Measurements from ENCODE around the gene FZR1. TPM values are rescaled to one million over a fixed set of nuclear protein-coding genes. Genes with fewer than 3 reads are reported as not detected.
"Not testable (repeated sequence)": the region's sequence is repeated elsewhere in the genome, so short reads cannot be mapped to it uniquely, and the experiment has no call there.

Gene FZR1
- total RNA-seq, 1 experiment from 2014 or later = 31.1 TPM

GRCh38 chr19:3504735-3505134 lies 1.4 kb upstream of the FZR1 start:
- DNase-seq = no peak
- H3K36me3 ChIP-seq = peaks cover 5% of the 10 kb centered on the region; the same call in 1 of the 2 replicates
- no peaks in the 10 kb centered on the region for H3K27me3 ChIP-seq
- H3K4me3 ChIP-seq = no peak overlapping the region
- H3K9me3 ChIP-seq = no peaks in the 10 kb centered on the region

GRCh38 chr19:3506384-3507340 lies 551 bp downstream of the FZR1 start:
- DNase-seq = no peak
- no peaks in the 10 kb centered on the region for H3K9me3 ChIP-seq
- H3K27me3 ChIP-seq = no peaks in the 10 kb centered on the region
- peak overlapping the region; percentile 66 for H3K4me3 ChIP-seq
- peaks cover 5% of the 10 kb centered on the region for H3K36me3 ChIP-seq

DNA sequence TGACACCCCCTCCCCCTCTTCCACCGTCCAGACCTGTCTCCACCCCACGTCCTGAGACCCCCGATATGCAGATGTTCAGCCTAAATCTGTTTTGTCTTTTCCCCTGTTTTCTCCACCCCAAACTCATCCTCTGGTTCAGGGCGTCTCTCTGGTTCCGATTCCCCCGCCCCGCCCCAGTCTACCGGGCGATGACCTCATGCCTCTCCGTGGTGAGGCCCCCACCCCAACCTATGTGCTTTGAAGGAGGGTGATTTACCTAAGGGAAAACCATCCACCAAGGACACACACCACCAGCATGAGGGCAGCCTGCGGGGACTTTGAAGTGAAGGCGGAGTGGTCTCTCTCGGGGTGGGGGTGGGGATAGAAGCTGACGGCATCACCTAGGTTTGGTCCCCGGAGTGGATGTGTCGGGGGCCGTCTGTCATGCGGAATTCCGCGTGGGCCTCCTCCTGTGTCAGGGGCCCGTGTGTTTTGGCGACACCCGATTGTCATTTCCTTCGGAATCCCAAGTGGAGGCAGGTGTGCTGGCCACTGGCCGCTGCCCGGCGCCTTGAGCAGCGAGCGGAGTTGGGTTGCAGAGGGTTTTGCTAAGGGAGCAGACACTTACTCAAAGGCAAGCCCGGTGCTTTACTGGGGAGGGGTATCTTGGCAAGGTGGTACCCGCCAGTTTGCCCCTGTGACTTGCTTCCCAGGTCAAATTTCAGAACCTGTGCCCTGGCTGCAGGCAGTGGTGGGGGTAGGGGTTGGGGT lies 1.4 kb downstream of the FZR1 start:
- Histone ChIP-seq H3K36me3 (peaks cover 5% of the 10 kb centered on the region), H3K4me3 (peak overlapping the region; percentile 66), H3K9me3 (no peaks in the 10 kb centered on the region), H3K27me3 (no peaks in the 10 kb centered on the region)
- DNase-seq = no peak

GRCh38 chr19:3508121-3508661 lies 2.1 kb downstream of the FZR1 start:
- H3K4me3 ChIP-seq, DNase-seq, H3K27me3 ChIP-seq, H3K36me3 ChIP-seq, H3K9me3 ChIP-seq: not testable (repeated sequence)

- Histone ChIP-seq H3K9me3 (no peaks in the 10 kb centered on the region), H3K27me3 (no peaks in the 10 kb centered on the region), H3K4me3 (no peak overlapping the region), H3K36me3 (peaks cover 5% of the 10 kb centered on the region)
- no peak for DNase-seq
Observed at GRCh38 chr19:3508771-3509535, 2.8 kb downstream of the FZR1 start.

DNA sequence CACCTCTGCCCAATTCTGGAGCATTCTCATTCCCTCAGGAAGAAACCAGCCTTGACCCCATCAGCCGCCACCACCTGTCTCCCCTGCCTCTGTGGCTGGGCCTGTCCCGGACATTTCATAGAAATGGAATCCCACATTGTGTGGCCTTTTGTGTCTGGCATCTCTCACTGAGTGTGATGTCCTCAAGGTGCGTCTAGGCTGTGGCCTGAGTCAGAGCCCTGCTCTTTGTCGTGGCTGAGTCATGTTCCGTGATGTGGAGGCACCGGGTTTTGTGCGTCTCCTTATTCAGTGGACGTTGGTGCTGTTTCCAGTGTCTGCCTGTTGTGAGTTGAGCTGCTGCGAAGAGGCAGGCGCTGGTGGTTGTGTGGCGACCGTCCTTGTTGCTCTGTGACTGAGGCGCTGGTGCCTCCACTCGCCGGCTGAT lies 3.5 kb downstream of the FZR1 start:
- peaks cover 5% of the 10 kb centered on the region for H3K36me3 ChIP-seq
- H3K4me3 ChIP-seq = no peak overlapping the region
- no peak for DNase-seq
- H3K9me3 ChIP-seq = no peaks in the 10 kb centered on the region
- H3K27me3 ChIP-seq = no peaks in the 10 kb centered on the region

DNA sequence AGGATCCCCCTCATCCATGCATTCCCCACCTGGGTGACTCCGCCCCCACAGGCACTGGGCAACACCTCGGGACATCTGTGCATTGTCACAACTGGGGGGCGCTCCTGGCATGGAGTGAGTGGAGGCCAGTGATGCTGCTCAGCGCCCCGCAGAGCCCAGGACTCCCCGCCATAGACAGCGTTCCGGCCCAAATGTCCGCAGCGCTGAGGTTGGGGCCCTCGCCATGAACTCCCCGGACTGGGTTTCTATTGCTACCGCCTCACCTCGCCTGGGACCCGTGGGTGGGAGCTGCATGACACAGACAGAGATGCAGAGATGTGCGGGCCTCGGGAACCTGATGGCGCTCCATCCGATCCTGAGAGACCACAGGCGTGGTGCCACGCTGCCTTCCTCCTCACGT lies 4.6 kb downstream of the FZR1 start:
- no peak for DNase-seq
- Histone ChIP-seq H3K9me3 (no peaks in the 10 kb centered on the region), H3K36me3 (peaks cover 5% of the 10 kb centered on the region), H3K27me3 (no peaks in the 10 kb centered on the region), H3K4me3 (no peak overlapping the region)

GRCh38 chr19:3511506-3512251 lies 5.6 kb downstream of the FZR1 start:
- no peaks in the 10 kb centered on the region for H3K9me3 ChIP-seq
- no peaks in the 10 kb centered on the region for H3K27me3 ChIP-seq
- H3K4me3 ChIP-seq = no peak overlapping the region
- peaks cover 5% of the 10 kb centered on the region for H3K36me3 ChIP-seq
- no peak for DNase-seq

- Histone ChIP-seq H3K27me3 (no peaks in the 10 kb centered on the region), H3K4me3 (no peak overlapping the region), H3K36me3 (peaks cover 5% of the 10 kb centered on the region), H3K9me3 (no peaks in the 10 kb centered on the region)
- no peak for DNase-seq
Observed at GRCh38 chr19:3512562-3513228, 6.6 kb downstream of the FZR1 start.

- H3K27me3 ChIP-seq = no peaks in the 10 kb centered on the region
- H3K36me3 ChIP-seq = peaks cover 5% of the 10 kb centered on the region
- no peaks in the 10 kb centered on the region for H3K9me3 ChIP-seq
- no peak overlapping the region for H3K4me3 ChIP-seq
- DNase-seq = no peak
Observed at GRCh38 chr19:3513229-3514140, 7.4 kb downstream of the FZR1 start.

DNA sequence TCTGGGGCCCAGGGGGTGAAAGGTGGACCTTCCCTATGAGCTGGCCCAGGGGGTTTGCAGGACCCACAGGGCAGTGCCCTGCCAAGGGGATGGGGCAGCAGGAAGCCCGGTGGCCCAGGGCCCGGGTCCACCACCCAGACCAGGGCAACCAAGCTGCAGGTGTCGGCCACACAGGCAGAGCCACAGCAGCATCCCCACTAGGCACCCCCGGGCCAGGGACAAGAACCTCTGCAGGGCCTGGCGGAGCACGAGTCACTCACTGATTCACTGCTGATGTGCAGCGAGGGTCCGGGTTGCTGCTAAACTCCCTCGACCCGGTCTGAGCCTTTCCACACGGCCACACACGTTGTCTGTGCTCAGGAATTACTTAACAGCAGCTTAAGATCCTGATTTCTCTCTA lies 8.8 kb downstream of the FZR1 start:
- Histone ChIP-seq H3K36me3 (no peaks in the 10 kb centered on the region; the same call in none of the 2 replicates), H3K4me3 (no peak overlapping the region), H3K9me3 (no peaks in the 10 kb centered on the region), H3K27me3 (no peaks in the 10 kb centered on the region)
- no peak for DNase-seq

GRCh38 chr19:3515891-3516422 lies 9.8 kb downstream of the FZR1 start:
- DNase-seq = no peak
- H3K27me3 ChIP-seq = no peaks in the 10 kb centered on the region
- no peaks in the 10 kb centered on the region; the same call in 1 of the 2 replicates for H3K36me3 ChIP-seq
- no peaks in the 10 kb centered on the region for H3K9me3 ChIP-seq
- no peak overlapping the region for H3K4me3 ChIP-seq

DNA sequence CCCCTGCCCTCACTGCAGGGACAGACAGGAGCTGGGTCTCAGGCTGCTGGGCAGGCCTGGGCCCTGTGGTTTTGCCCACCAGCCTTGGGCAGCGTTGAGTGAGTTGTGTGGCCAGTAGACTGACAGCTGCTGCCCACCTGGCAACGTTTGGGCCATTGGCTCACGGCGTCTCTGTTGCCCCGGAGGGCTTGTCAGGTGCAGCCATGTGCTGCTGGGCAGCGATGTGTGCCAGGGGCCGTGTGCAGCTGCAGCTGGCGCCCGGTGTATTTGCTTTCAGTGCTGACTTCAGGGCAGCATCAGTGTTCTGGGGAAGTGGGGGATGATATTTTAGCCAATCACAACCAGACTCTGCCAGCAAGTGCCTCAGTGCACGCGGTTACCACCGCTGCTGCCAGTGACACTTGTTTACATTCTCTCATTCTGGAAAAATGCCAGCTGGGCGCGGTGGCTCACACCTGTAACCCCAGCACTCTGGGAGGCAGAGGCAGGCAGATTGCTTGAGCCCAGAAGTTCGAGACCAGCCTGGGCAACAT lies 10.6 kb downstream of the FZR1 start:
- DNase-seq = no peak
- no peaks in the 10 kb centered on the region for H3K9me3 ChIP-seq
- H3K27me3 ChIP-seq = no peaks in the 10 kb centered on the region
- H3K36me3 ChIP-seq = no peaks in the 10 kb centered on the region
- no peak overlapping the region for H3K4me3 ChIP-seq

- H3K27me3 ChIP-seq = no peaks in the 10 kb centered on the region
- H3K9me3 ChIP-seq = no peaks in the 10 kb centered on the region
- no peak overlapping the region for H3K4me3 ChIP-seq
- no peak for DNase-seq
- no peaks in the 10 kb centered on the region for H3K36me3 ChIP-seq
Observed at GRCh38 chr19:3517638-3518037, 11.5 kb downstream of the FZR1 start.

Measured in MG63 (cell line).